ENCODE results near the gene RPL41. TPM values are rescaled to one million over a fixed set of nuclear protein-coding genes. Genes with fewer than 3 reads are reported as not detected.

RPL41 gene
- total RNA-seq, 1 donor from 2014 or later, result 4,478 TPM

DNA sequence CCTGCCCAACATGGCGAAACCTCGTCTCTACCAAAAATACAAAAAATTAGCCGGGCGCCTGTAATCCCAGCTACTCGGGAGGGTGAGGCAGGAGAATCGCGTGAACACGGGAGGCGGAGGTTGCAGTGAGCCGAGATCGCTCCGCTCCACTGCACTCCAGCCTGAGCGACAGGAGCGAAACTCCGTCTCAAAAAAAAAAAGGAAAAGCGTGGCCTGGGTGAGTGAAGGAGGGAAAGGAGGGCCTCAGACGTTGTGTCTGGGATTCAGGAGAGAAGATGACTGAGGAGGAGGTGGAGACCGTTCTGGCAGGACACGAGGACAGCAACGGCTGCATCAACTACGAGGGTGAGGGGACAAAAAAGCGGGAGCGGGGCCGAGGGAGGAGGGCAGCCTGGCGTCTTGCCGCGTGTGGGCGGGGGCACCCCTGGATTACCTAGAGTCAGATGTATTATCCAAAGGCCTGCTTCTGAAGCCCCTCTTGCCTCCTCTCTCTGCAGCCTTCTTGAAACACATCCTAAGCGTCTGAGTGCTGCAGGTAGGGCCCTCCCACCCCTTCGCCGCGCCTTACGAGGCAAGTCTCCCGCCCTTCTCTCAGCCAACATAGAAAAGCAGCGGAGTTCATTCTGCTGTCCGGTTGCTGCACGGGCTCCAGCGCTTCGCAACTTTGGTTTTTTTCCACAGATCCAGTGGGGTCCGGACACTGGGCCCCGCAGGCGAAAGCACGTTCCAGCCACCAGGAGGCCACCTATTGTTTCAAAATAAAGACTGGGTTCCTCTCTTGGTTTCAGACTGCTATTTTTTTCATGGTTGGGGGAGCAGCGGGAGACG is 41.0 kb downstream of the RPL41 start:
- Mint-ChIP-seq H3K27me3 (ENCODE audit: low read depth) (peaks cover 8% of the 10 kb centered on the region), H3K4me1 (peaks cover 80% of the 10 kb centered on the region), H3K27ac (ENCODE audit: unreplicated experiment) (peak overlapping the region; percentile 99), H3K36me3 (ENCODE audit: low read depth) (peaks cover 29% of the 10 kb centered on the region), H3K4me3 (peak overlapping the region; percentile 95), H3K9me3 (no peaks in the 10 kb centered on the region)
- DNase-seq (ENCODE audit: low read depth, low spot score), result peak; percentile 61
- TF ChIP-seq, protein P1, sequence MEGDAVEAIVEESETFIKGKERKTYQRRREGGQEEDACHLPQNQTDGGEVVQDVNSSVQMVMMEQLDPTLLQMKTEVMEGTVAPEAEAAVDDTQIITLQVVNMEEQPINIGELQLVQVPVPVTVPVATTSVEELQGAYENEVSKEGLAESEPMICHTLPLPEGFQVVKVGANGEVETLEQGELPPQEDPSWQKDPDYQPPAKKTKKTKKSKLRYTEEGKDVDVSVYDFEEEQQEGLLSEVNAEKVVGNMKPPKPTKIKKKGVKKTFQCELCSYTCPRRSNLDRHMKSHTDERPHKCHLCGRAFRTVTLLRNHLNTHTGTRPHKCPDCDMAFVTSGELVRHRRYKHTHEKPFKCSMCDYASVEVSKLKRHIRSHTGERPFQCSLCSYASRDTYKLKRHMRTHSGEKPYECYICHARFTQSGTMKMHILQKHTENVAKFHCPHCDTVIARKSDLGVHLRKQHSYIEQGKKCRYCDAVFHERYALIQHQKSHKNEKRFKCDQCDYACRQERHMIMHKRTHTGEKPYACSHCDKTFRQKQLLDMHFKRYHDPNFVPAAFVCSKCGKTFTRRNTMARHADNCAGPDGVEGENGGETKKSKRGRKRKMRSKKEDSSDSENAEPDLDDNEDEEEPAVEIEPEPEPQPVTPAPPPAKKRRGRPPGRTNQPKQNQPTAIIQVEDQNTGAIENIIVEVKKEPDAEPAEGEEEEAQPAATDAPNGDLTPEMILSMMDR (conservative IDR thresholded peaks at IDR 0.05), result peak; percentile 71

DNA sequence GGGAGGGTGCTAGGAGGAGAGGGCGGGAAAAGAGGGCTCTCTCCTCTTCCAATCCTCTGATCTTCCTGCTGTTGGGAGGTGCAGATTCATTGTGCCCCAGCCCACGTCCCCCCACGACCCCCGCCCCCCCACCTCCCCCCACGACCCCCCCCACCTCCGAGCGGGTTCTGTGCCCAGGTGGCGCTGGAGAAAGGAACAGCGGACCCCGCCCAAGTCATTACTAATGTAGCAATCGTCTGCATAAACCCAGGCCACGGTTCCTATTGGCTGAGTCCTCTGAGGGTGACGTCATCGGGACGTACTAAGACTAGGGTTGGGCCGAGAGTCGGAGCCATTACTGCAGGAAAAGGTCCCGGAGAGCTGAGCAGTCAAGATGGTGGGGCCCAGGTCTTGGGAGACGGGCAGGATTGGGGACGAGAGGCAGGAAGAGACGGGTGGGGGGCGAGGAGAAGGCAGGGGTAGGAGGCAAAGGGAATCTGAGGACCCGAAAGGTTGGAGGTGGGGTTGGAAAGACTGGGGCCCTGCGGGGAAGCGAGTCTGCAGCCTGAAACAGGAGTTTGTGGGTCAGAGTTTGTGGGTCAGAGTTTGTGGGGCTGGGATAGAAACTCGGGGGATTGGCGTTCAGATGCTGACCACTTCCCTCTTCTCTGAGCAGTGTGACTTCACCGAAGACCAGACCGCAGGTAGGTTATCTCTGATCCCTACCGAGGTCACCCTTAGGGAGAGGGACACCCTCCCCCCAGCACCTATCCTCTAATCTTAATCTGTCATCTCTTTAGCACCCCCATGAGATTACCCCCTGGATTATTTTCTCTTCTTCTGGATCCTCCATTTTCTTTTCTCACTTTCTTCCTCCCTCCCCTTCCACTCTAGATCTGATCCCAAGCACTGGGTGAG is 41.8 kb downstream of the RPL41 start, which contains the start of gene MYL6:
MYL6 (plus strand) TSS at position 331 of the 897 bp plus-strand sequence; CDS start at position 374, 43 bp downstream.
- Mint-ChIP-seq H3K27me3 (ENCODE audit: low read depth) (peaks cover 8% of the 10 kb centered on the region), H3K9me3 (no peaks in the 10 kb centered on the region), H3K4me3 (peak within 1 kb of the TSS; percentile 95), H3K36me3 (ENCODE audit: low read depth) (peaks cover 31% of the 10 kb centered on the region), H3K27ac (ENCODE audit: unreplicated experiment) (peak within 1 kb of the TSS; percentile 99), H3K4me1 (peaks cover 77% of the 10 kb centered on the region)
- peak; percentile 81 for DNase-seq (ENCODE audit: low read depth, low spot score)
- TF ChIP-seq, protein P1 (conservative IDR thresholded peaks at IDR 0.05), result no peak

DNA sequence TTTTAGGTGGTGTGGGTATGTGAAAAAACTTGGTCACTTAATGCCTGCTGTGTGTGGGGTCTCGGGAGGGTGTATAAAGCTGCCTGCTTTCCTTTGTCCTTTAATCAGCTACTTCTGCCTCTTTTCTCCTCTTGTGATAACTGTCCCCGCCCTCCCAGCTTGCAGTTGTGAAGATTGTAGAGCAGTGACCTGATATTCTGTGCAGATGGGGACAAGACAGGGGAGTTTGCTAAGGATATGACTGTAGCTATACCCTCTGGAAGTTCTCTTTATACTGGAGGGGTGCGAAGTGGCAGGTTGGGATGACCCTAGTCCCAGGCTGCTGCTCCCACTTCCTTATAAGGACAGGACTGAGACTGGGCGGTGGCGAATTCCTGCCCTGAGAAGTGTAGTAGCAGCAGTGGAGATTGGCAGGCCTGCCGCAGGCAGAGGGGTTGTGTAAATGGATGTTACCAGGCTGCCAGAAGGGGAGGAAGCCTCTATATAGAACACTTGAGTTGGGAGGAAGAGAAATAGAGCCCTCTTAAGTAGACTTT is 42.6 kb downstream of the RPL41 start:
- peak; percentile 43 for DNase-seq (ENCODE audit: low read depth, low spot score)
- Mint-ChIP-seq H3K4me1 (peaks cover 70% of the 10 kb centered on the region), H3K27ac (ENCODE audit: unreplicated experiment) (peak overlapping the region; percentile 99), H3K4me3 (peak overlapping the region; percentile 95), H3K27me3 (ENCODE audit: low read depth) (peaks cover 15% of the 10 kb centered on the region), H3K9me3 (no peaks in the 10 kb centered on the region), H3K36me3 (ENCODE audit: low read depth) (peaks cover 37% of the 10 kb centered on the region)
- TF ChIP-seq, protein P1 (conservative IDR thresholded peaks at IDR 0.05), result no peak

DNA sequence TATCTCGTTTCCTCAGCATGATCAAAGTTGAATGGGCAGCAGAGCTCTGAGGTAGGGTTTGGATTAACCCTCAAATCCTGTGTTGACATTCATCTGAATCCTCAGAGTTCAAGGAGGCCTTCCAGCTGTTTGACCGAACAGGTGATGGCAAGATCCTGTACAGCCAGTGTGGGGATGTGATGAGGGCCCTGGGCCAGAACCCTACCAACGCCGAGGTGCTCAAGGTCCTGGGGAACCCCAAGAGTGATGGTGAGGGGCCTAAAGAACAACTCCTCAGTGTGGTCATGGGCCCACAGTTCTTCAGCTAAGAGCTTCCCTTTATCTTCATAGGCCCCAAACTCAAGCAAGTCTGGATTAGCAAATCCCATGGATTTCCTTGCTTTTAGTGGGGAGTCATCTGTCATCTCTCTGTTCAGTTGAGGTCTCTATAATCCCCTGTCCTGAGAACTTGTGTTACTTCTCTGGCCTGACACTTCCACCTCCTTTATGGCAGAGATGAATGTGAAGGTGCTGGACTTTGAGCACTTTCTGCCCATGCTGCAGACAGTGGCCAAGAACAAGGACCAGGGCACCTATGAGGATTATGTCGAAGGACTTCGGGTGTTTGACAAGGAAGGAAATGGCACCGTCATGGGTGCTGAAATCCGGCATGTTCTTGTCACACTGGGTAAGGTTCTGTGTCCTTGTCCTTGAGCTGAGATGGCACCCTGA is 43.2 kb downstream of the RPL41 start:
- no peak for DNase-seq (ENCODE audit: low read depth, low spot score)
- peaks cover 18% of the 10 kb centered on the region for H3K27me3 Mint-ChIP-seq (ENCODE audit: low read depth)
- TF ChIP-seq, protein P1 (conservative IDR thresholded peaks at IDR 0.05), result no peak
- H3K36me3 Mint-ChIP-seq (ENCODE audit: low read depth), result peaks cover 37% of the 10 kb centered on the region
- peak overlapping the region; percentile 95 for H3K4me3 Mint-ChIP-seq
- peak overlapping the region; percentile 99 for H3K27ac Mint-ChIP-seq (ENCODE audit: unreplicated experiment)
- no peaks in the 10 kb centered on the region for H3K9me3 Mint-ChIP-seq
- H3K4me1 Mint-ChIP-seq, result peaks cover 66% of the 10 kb centered on the region

All from neural crest cell (in vitro differentiated cells).